KMS-11 (cell line): Measurements from ENCODE around the gene LENEP.

ENCODE experiments used
- H2AFZ ChIP-seq: fragments of 200-600 bp; sonication (generic); 2 replicates; pipeline ENCODE4 v1.6.1; 2016; ENCODE audit warnings: antibody characterized with exemption, mixed run types, low read depth
- H3K27ac ChIP-seq: fragments of 200-600 bp; sonication (generic); 2 replicates; pipeline ENCODE4 v1.6.1; 2016; ENCODE audit warnings: mild to moderate bottlenecking, mixed run types
- H3K27me3 ChIP-seq: fragments of 200-600 bp; sonication (generic); 2 replicates; pipeline ENCODE4 v1.6.1; 2017; ENCODE audit warnings: mild to moderate bottlenecking, low read depth, mixed run types, moderate library complexity; ENCODE audit not compliant: insufficient read depth
- H3K36me3 ChIP-seq: fragments of 200-600 bp; sonication (generic); 2 replicates; pipeline ENCODE4 v1.6.1; 2017; ENCODE audit warnings: mild to moderate bottlenecking, mixed run types; ENCODE audit not compliant: insufficient read depth
- H3K4me1 ChIP-seq: fragments of 200-600 bp; sonication (generic); 2 replicates; pipeline ENCODE4 v1.6.1; 2016; ENCODE audit warnings: mild to moderate bottlenecking, low read depth, mixed run types; ENCODE audit not compliant: poor library complexity, severe bottlenecking
- H3K4me2 ChIP-seq: fragments of 200-600 bp; sonication (generic); 2 replicates; pipeline ENCODE4 v1.7.0; 2016; ENCODE audit warnings: mild to moderate bottlenecking, mixed run types
- H3K4me3 ChIP-seq: fragments of 200-600 bp; sonication (generic); IDR thresholded peaks from 2 replicates; pipeline ENCODE4 v1.6.1; 2017; ENCODE audit warnings: low read depth, low read length, mixed read lengths; ENCODE audit not compliant: insufficient read depth
- H3K79me2 ChIP-seq: fragments of 200-600 bp; sonication (generic); 2 replicates; pipeline ENCODE4 v1.6.1; 2016; ENCODE audit warnings: low read depth, mixed run types; ENCODE audit not compliant: insufficient read depth
- H3K9ac ChIP-seq: fragments of 200-600 bp; sonication (generic); 2 replicates; pipeline ENCODE4 v1.6.1; 2016; ENCODE audit warnings: mild to moderate bottlenecking, mixed run types
- H4K20me1 ChIP-seq: fragments of 200-600 bp; sonication (generic); 2 replicates; pipeline ENCODE4 v1.6.1; 2016; ENCODE audit warnings: mild to moderate bottlenecking, mixed run types; ENCODE audit not compliant: insufficient read depth
- CTCF ChIP-seq: fragments of 200-600 bp; sonication (generic); conservative IDR thresholded peaks from 2 replicates; pipeline ENCODE4 v1.6.1; 2017; ENCODE audit warnings: low read depth, mild to moderate bottlenecking, antibody characterized with exemption, low read length, moderate library complexity, mixed read lengths

The LENEP gene

GRCh38 chr1:154945160-154945961 lies 48.0 kb upstream of the LENEP start:
- TF ChIP-seq CTCF, result no peak
- Histone ChIP-seq H2AFZ (no peak overlapping the region), H3K4me2 (peak overlapping the region; percentile 76; the same call in 1 of the 2 replicates), H3K4me3 (no peak overlapping the region), H3K36me3 (no peaks in the 10 kb centered on the region), H3K79me2 (no peaks in the 10 kb centered on the region), H3K27me3 (no peaks in the 10 kb centered on the region), H3K4me1 (peaks cover 86% of the 10 kb centered on the region), H4K20me1 (no peaks in the 10 kb centered on the region), H3K9ac (peak overlapping the region; percentile 52; the same call in 1 of the 2 replicates), H3K27ac (peak overlapping the region; percentile 84; the same call in 1 of the 2 replicates)

GRCh38 chr1:154945962-154946850 lies 47.2 kb upstream of the LENEP start:
- Histone ChIP-seq H4K20me1 (no peaks in the 10 kb centered on the region), H3K4me2 (no peak overlapping the region), H3K36me3 (no peaks in the 10 kb centered on the region), H3K27me3 (no peaks in the 10 kb centered on the region), H3K27ac (no peak overlapping the region), H3K79me2 (no peaks in the 10 kb centered on the region), H3K9ac (no peak overlapping the region), H2AFZ (no peak overlapping the region), H3K4me3 (no peak overlapping the region), H3K4me1 (peaks cover 81% of the 10 kb centered on the region)
- no peak for TF ChIP-seq CTCF

- Histone ChIP-seq H3K27ac (peak overlapping the region; percentile 18), H3K4me1 (peaks cover 81% of the 10 kb centered on the region), H4K20me1 (no peaks in the 10 kb centered on the region), H3K36me3 (no peaks in the 10 kb centered on the region), H3K9ac (peak overlapping the region; percentile 12; the same call in 1 of the 2 replicates), H3K27me3 (no peaks in the 10 kb centered on the region), H2AFZ (no peak overlapping the region), H3K4me3 (no peak overlapping the region), H3K79me2 (peaks cover 9% of the 10 kb centered on the region), H3K4me2 (peak overlapping the region; percentile 52)
- TF ChIP-seq CTCF, result no peak
These were observed 45.3 kb upstream of the LENEP start for GRCh38 chr1:154948079-154948478.

- Histone ChIP-seq H3K4me3 (no peak overlapping the region), H3K27me3 (no peaks in the 10 kb centered on the region), H3K9ac (no peak overlapping the region), H3K4me2 (no peak overlapping the region), H2AFZ (no peak overlapping the region), H3K36me3 (no peaks in the 10 kb centered on the region), H3K27ac (no peak overlapping the region; the same call in 1 of the 2 replicates), H3K79me2 (peaks cover 32% of the 10 kb centered on the region), H4K20me1 (no peaks in the 10 kb centered on the region), H3K4me1 (peaks cover 81% of the 10 kb centered on the region)
- TF ChIP-seq CTCF, result no peak
These were observed 41.3 kb upstream of the LENEP start for GRCh38 chr1:154951901-154952657.
